B cell (primary cell): ENCODE measurements around the gene NKTR. TPM values are rescaled to one million over a fixed set of nuclear protein-coding genes. Genes with fewer than 3 reads are reported as not detected.

Experiments
- ATAC-seq: fragments of 200-7000 bp; cut with Tn5 transposase; one replicate; pipeline ENCODE4 v1.10.0; 2021; ENCODE audit warnings: low read depth, mild to moderate bottlenecking, moderate number of reproducible peaks, moderate library complexity
- CTCF ChIA-PET: fragments of 350-600 bp; sonication (Branson Sonifier 250); formaldehyde crosslinking; loops from one replicate; lab custom pipeline; 2021; ENCODE audit warnings: antibody characterized with exemption, inconsistent platforms; lab: Charles Lee
- POLR2A ChIA-PET: fragments of 350-600 bp; sonication (Branson Sonifier 250); formaldehyde crosslinking; loops from one replicate; lab custom pipeline; 2021; ENCODE audit warnings: antibody characterized with exemption; lab: Charles Lee
- DNase-seq: peaks from one replicate; pipeline ENCODE4 v3.0.0; 2013
- H2AFZ ChIP-seq: 2 replicates; pipeline ENCODE4 v1.6.1; 2012; ENCODE audit warnings: mild to moderate bottlenecking, low read depth, low read length; ENCODE audit not compliant: insufficient read depth, poor library complexity, severe bottlenecking
- H3K27ac ChIP-seq, 2 donors: 1 replicate in 1 of 2; 2 replicates in 1 of 2; pipeline ENCODE4 v1.5.1; 2012 to 2013; ENCODE audit warnings: low read length in 2 of 2, mild to moderate bottlenecking in 2 of 2, moderate library complexity in 1 of 2
- H3K27me3 ChIP-seq, 4 experiments: fragments of 200-600 bp in 1 of 4; sonication (generic) in 1 of 4; replicated peaks in 1 of 4; 1 replicate in 2 of 4; 2 replicates in 2 of 4; pipeline versions ENCODE4 v1.6.1 to v1.7.0; 2013 to 2016; ENCODE audit warnings: low read length in 3 of 4, mild to moderate bottlenecking in 2 of 4, mixed read lengths in 1 of 4, moderate library complexity in 1 of 4; ENCODE audit not compliant: insufficient read depth in 4 of 4, control insufficient read depth in 3 of 4; ENCODE audit errors: control extremely low read depth in 1 of 4
- H3K36me3 ChIP-seq, 2 experiments: replicated peaks in 1 of 2; 1 replicate in 1 of 2; 2 replicates in 1 of 2; pipeline versions ENCODE4 v1.6.1 to v1.7.1; 2013; ENCODE audit warnings: low read length in 1 of 2; ENCODE audit not compliant: insufficient read depth in 2 of 2, control insufficient read depth in 1 of 2; ENCODE audit errors: control extremely low read depth in 1 of 2, extremely low read depth in 1 of 2
- H3K4me1 ChIP-seq, 2 donors: fragments of 200-600 bp in 1 of 2; sonication (generic) in 1 of 2; 1 replicate in 1 of 2; 2 replicates in 1 of 2; pipeline versions ENCODE4 v1.5.1 to v1.6.1; 2013 to 2017; ENCODE audit warnings: low read length in 2 of 2; ENCODE audit not compliant: control insufficient read depth in 2 of 2, insufficient read depth in 2 of 2
- H3K4me2 ChIP-seq: replicated peaks from 2 replicates; pipeline ENCODE3; 2012; ENCODE audit warnings: mild to moderate bottlenecking, low read depth, low read length; ENCODE audit not compliant: poor library complexity, severe bottlenecking
- H3K4me3 ChIP-seq, 5 experiments: fragments of 200-600 bp in 1 of 5; sonication (generic) in 1 of 5; 1 replicate in 3 of 5; 2 replicates in 2 of 5; pipeline versions ENCODE4 v1.5.1 to v1.7.0; 2011 to 2016; ENCODE audit warnings: low read length in 4 of 5, mild to moderate bottlenecking in 4 of 5, low read depth in 2 of 5, control low read depth in 1 of 5, moderate library complexity in 1 of 5; ENCODE audit not compliant: insufficient read depth in 1 of 5; ENCODE audit errors: control extremely low read depth in 1 of 5, extremely low read depth in 1 of 5
- H3K79me2 ChIP-seq: fragments of 200-600 bp; sonication (generic); one replicate; pipeline ENCODE4 v1.6.0; 2016; ENCODE audit warnings: low read length; ENCODE audit not compliant: control insufficient read depth, insufficient read depth
- H3K9ac ChIP-seq: fragments of 200-600 bp; sonication (generic); 2 replicates; pipeline ENCODE4 v1.6.1; 2017; ENCODE audit warnings: mild to moderate bottlenecking, low read length, moderate library complexity
- H3K9me3 ChIP-seq, 3 donors: one replicate each; pipeline versions ENCODE4 v1.6.1 to v1.7.1; 2013; ENCODE audit warnings: low read length in 2 of 3; ENCODE audit not compliant: control insufficient read depth in 2 of 3, insufficient read depth in 1 of 3; ENCODE audit errors: control extremely low read depth in 1 of 3
- H4K20me1 ChIP-seq: 2 replicates; pipeline ENCODE4 v1.6.0; 2012; ENCODE audit warnings: mild to moderate bottlenecking, low read length; ENCODE audit not compliant: insufficient read depth, control insufficient read depth, poor library complexity, severe bottlenecking
- H3K27ac Mint-ChIP-seq: one replicate; pipeline ENCODE4 v1.8.0; 2021; ENCODE audit warnings: mixed read lengths
- H3K27me3 Mint-ChIP-seq: one replicate; pipeline ENCODE4 v1.8.0; 2021; ENCODE audit warnings: mixed read lengths
- H3K4me1 Mint-ChIP-seq: one replicate; pipeline ENCODE4 v1.8.0; 2021; ENCODE audit warnings: mixed read lengths
- H3K4me3 Mint-ChIP-seq: one replicate; pipeline ENCODE4 v1.8.0; 2021; ENCODE audit warnings: mixed read lengths
- H3K9me3 Mint-ChIP-seq: one replicate; pipeline ENCODE4 v1.8.0; 2022; ENCODE audit warnings: mixed read lengths; ENCODE audit not compliant: insufficient read depth
- CTCF ChIP-seq: fragments of 200-600 bp; IDR thresholded peaks from one replicate; pipeline ENCODE4 v1.8.0; 2022; ENCODE audit warnings: antibody characterized with exemption, mild to moderate bottlenecking
- WGBS: methylation state at CpG from one replicate; pipeline ENCODE4 v1.1.5; 2013; ENCODE audit warnings: missing lambda C conversion rate; ENCODE audit not compliant: insufficient coverage; 5-methylcytosine and 5-hydroxymethylcytosine counted together
- intact Hi-C: fragments of 100-400 bp; cut with micrococcal nuclease; formaldehyde crosslinking; loops from one replicate; pipeline ENCODE4 v1.10.0; 2022
- polyA plus RNA-seq: library from polyadenylated mRNA; depleted of rRNA; stranded (reverse); fragments of >200 nt; gene quantifications from 2 replicates; pipeline ENCODE4 v1.2.3, GENCODE V29; 2012
- total RNA-seq, 2 donors: library from RNA; stranded (reverse); fragments of 120-200 nt in 1 of 2; gene quantifications; 1 replicate in 1 of 2; 2 replicates in 1 of 2; pipeline versions ENCODE4 v1.2.3 to v1.2.4, GENCODE V29; 2013 to 2022

The NKTR gene
- total and polyA plus RNA-seq, 2 donors (not counting 1 experiment from before 2014, with no cell fraction given) = 58.0 to 227 TPM

GRCh38 chr3:42654331-42655201 lies 54.1 kb downstream of the NKTR start:
- H3K4me1 ChIP-seq = peaks cover 25 to 30% of the 10 kb centered on the region in 2 donors
- Mint-ChIP-seq H3K4me3 (peak overlapping the region; percentile 86), H3K27ac (no peak overlapping the region), H3K27me3 (peaks cover 7% of the 10 kb centered on the region), H3K4me1 (peaks cover 21% of the 10 kb centered on the region), H3K9me3 (no peaks in the 10 kb centered on the region)
- H3K9ac ChIP-seq = peak overlapping the region; percentile 59
- ChIA-PET POLR2A (interaction anchor here (0.5 kb wide), 1 partner anchor 93 kb away, joined by 4 read pairs; no protein-coding TSS in a partner anchor), CTCF (no interaction called here)
- H3K4me3 ChIP-seq = peak overlapping the region in 4 of 5 experiments; percentile 28 to 56 (median 50)
- 4% methylated on average over 86 of the region's 94 CpGs for WGBS
- TF ChIP-seq CTCF = no peak
- peak overlapping the region; percentile 88 for H3K4me2 ChIP-seq
- peaks cover 0 to 21% (median 1%) of the 10 kb centered on the region in 4 experiments for H3K27me3 ChIP-seq
- H3K9me3 ChIP-seq = peaks cover 0 to 4% (median 0%) of the 10 kb centered on the region in 3 donors
- DNase-seq = no peak
- H3K27ac ChIP-seq = no peak overlapping the region
- H3K36me3 ChIP-seq = no peaks in the 10 kb centered on the region
- peak; percentile 55 for ATAC-seq
- H2AFZ ChIP-seq = peak overlapping the region; percentile 65
- intact Hi-C loops = loop anchor here (1.0 kb wide), 1 partner anchor 119 kb away; the partner anchor contains the start of gene CCDC13
- no peaks in the 10 kb centered on the region for H3K79me2 ChIP-seq
- H4K20me1 ChIP-seq = no peaks in the 10 kb centered on the region

GRCh38 chr3:42655331-42655888 lies 54.9 kb downstream of the NKTR start:
- H3K4me1 Mint-ChIP-seq = peaks cover 21% of the 10 kb centered on the region
- peaks cover 7% of the 10 kb centered on the region for H3K27me3 Mint-ChIP-seq
- Histone ChIP-seq H3K27ac (no peak overlapping the region), H3K36me3 (no peaks in the 10 kb centered on the region), H3K9me3 (peaks cover 0 to 4% (median 0%) of the 10 kb centered on the region in 3 donors), H3K4me3 (no peak overlapping the region), H3K27me3 (peaks cover 0 to 21% (median 1%) of the 10 kb centered on the region in 4 experiments), H3K79me2 (no peaks in the 10 kb centered on the region), H4K20me1 (no peaks in the 10 kb centered on the region), H3K9ac (no peak overlapping the region), H3K4me2 (peak overlapping the region; percentile 88), H3K4me1 (peaks cover 25 to 30% of the 10 kb centered on the region in 2 donors), H2AFZ (no peak overlapping the region)
- 79% methylated on average over 4 of the region's 4 CpGs for WGBS
- peak overlapping the region; percentile 57 for H3K4me3 Mint-ChIP-seq
- ChIA-PET POLR2A (no interaction called here), CTCF (no interaction called here)
- TF ChIP-seq CTCF = no peak
- ATAC-seq (no peak), DNase-seq (no peak)
- H3K9me3 Mint-ChIP-seq = no peaks in the 10 kb centered on the region
- intact Hi-C loops = no loop called here
- no peak overlapping the region for H3K27ac Mint-ChIP-seq
